Uterus (tissue), 2 donors: ENCODE results near the gene MANF.

Experiments used
- POLR2A ChIP-seq, 2 donors: fragments of 450-650 bp; IDR thresholded peaks; one replicate each; pipeline ENCODE4 v1.6.1; 2016; ENCODE audit warnings: antibody characterized with exemption in 2 of 2, mild to moderate bottlenecking in 1 of 2, moderate library complexity in 1 of 2
- TF ChIP-seq, protein P1 (sequence below), 4 experiments: fragments of 200-600 bp in 2 of 4; fragments of 450-650 bp in 2 of 4; sonication (generic) in 2 of 4; IDR thresholded peaks; one replicate each; pipeline ENCODE4 v1.5.1; 2016 to 2019; ENCODE audit warnings: antibody characterized with exemption in 4 of 4, mild to moderate bottlenecking in 2 of 4, moderate library complexity in 1 of 4

DNA sequence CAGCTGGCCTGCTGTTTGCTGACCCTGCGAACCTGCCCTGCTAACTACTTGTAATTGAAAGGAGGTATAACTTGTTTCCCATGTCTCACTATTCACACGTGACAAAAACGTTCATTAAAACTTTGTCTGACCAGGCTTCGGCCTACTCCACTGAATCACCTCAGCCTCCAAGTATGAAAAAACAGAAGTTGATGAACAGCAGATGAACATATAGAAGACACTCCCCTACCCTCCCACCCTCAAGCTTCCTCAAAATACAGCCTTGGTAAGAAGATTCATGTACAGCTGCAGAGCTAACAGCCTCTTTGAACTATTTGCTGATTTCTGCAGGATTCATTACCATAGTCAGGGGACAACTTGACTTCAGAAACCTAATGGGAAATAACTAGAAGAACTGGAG, 16.6 kb downstream of the MANF start:
- TF ChIP-seq, protein P1, sequence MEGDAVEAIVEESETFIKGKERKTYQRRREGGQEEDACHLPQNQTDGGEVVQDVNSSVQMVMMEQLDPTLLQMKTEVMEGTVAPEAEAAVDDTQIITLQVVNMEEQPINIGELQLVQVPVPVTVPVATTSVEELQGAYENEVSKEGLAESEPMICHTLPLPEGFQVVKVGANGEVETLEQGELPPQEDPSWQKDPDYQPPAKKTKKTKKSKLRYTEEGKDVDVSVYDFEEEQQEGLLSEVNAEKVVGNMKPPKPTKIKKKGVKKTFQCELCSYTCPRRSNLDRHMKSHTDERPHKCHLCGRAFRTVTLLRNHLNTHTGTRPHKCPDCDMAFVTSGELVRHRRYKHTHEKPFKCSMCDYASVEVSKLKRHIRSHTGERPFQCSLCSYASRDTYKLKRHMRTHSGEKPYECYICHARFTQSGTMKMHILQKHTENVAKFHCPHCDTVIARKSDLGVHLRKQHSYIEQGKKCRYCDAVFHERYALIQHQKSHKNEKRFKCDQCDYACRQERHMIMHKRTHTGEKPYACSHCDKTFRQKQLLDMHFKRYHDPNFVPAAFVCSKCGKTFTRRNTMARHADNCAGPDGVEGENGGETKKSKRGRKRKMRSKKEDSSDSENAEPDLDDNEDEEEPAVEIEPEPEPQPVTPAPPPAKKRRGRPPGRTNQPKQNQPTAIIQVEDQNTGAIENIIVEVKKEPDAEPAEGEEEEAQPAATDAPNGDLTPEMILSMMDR (IDR thresholded peaks at IDR 0.05) = no peak
- no peak for TF ChIP-seq POLR2A (IDR thresholded peaks at IDR 0.05)
